HL-60 (cell line): ENCODE data around the gene BAZ1A.

ENCODE experiments used
- DNase-seq, 2 experiments: peaks; one replicate each; pipeline ENCODE4 v3.0.0-alpha.2; 2010 to 2020; ENCODE audit warnings: low read depth in 1 of 2, low spot score in 1 of 2
- H3K27ac ChIP-seq: fragments of 250-450 bp; sonication (Bioruptor Pico); replicated peaks from 2 replicates; pipeline ENCODE4 v1.5.1; 2020; ENCODE audit warnings: mild to moderate bottlenecking, moderate library complexity
- H3K27me3 ChIP-seq: fragments of 250-450 bp; sonication (Bioruptor Pico); 2 replicates; pipeline ENCODE4 v1.5.1; 2021; ENCODE audit warnings: mild to moderate bottlenecking, moderate library complexity; ENCODE audit not compliant: insufficient read depth, poor library complexity, severe bottlenecking
- H3K4me3 ChIP-seq: replicated peaks from 2 replicates; pipeline ENCODE4 v1.5.1; 2011; ENCODE audit warnings: mild to moderate bottlenecking, control low read depth, low read length; ENCODE audit not compliant: insufficient read depth
- GABPA ChIP-seq: IDR thresholded peaks from 2 replicates; pipeline ENCODE4 v1.6.1; 2012; ENCODE audit warnings: low read depth
- POLR2AphosphoS5 ChIP-seq: IDR thresholded peaks from 2 replicates; pipeline ENCODE4 v1.6.1; 2012; ENCODE audit warnings: low read depth
- SPI1 ChIP-seq: IDR thresholded peaks from 2 replicates; pipeline ENCODE4 v1.6.1; 2012; ENCODE audit warnings: low read depth, mild to moderate bottlenecking, borderline replicate concordance
- TF ChIP-seq, protein P1 (sequence below): IDR thresholded peaks from one replicate; pipeline ENCODE4 v1.5.1; 2011; ENCODE audit warnings: low read length, control low read depth, inconsistent platforms; ENCODE audit not compliant: insufficient read depth
- TF ChIP-seq, protein P2 (sequence below): IDR thresholded peaks from 2 replicates; pipeline ENCODE4 v1.6.1; 2012; ENCODE audit warnings: low read depth; ENCODE audit not compliant: insufficient replicate concordance

BAZ1A gene

DNA sequence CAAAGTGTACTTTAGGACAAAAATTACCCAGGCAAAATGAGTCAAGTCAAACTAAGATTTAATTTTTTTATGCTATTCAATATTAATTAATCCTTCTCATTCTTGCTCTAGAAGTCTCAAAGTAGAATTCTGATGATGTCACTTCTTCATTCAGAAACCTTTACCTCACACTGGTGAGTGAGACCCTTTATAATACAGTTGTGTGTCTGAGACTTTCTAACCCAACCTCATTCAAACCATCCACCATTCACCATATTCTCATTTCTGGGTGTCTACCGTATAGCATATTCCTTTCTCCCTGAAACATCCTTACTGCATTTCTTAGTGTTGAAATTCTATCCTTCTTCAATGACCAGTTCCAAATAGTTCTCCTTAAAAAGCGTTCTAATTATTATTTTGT lies 119.9 kb downstream of the BAZ1A start:
- Histone ChIP-seq H3K27me3 (no peaks in the 10 kb centered on the region), H3K4me3 (no peak overlapping the region), H3K27ac (no peak overlapping the region)
- TF ChIP-seq, protein P1, sequence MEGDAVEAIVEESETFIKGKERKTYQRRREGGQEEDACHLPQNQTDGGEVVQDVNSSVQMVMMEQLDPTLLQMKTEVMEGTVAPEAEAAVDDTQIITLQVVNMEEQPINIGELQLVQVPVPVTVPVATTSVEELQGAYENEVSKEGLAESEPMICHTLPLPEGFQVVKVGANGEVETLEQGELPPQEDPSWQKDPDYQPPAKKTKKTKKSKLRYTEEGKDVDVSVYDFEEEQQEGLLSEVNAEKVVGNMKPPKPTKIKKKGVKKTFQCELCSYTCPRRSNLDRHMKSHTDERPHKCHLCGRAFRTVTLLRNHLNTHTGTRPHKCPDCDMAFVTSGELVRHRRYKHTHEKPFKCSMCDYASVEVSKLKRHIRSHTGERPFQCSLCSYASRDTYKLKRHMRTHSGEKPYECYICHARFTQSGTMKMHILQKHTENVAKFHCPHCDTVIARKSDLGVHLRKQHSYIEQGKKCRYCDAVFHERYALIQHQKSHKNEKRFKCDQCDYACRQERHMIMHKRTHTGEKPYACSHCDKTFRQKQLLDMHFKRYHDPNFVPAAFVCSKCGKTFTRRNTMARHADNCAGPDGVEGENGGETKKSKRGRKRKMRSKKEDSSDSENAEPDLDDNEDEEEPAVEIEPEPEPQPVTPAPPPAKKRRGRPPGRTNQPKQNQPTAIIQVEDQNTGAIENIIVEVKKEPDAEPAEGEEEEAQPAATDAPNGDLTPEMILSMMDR: no peak
- TF ChIP-seq GABPA (no peak), POLR2AphosphoS5 (no peak), SPI1 (no peak)
- TF ChIP-seq, protein P2, sequence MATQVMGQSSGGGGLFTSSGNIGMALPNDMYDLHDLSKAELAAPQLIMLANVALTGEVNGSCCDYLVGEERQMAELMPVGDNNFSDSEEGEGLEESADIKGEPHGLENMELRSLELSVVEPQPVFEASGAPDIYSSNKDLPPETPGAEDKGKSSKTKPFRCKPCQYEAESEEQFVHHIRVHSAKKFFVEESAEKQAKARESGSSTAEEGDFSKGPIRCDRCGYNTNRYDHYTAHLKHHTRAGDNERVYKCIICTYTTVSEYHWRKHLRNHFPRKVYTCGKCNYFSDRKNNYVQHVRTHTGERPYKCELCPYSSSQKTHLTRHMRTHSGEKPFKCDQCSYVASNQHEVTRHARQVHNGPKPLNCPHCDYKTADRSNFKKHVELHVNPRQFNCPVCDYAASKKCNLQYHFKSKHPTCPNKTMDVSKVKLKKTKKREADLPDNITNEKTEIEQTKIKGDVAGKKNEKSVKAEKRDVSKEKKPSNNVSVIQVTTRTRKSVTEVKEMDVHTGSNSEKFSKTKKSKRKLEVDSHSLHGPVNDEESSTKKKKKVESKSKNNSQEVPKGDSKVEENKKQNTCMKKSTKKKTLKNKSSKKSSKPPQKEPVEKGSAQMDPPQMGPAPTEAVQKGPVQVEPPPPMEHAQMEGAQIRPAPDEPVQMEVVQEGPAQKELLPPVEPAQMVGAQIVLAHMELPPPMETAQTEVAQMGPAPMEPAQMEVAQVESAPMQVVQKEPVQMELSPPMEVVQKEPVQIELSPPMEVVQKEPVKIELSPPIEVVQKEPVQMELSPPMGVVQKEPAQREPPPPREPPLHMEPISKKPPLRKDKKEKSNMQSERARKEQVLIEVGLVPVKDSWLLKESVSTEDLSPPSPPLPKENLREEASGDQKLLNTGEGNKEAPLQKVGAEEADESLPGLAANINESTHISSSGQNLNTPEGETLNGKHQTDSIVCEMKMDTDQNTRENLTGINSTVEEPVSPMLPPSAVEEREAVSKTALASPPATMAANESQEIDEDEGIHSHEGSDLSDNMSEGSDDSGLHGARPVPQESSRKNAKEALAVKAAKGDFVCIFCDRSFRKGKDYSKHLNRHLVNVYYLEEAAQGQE: no peak
- no peak for DNase-seq

DNA sequence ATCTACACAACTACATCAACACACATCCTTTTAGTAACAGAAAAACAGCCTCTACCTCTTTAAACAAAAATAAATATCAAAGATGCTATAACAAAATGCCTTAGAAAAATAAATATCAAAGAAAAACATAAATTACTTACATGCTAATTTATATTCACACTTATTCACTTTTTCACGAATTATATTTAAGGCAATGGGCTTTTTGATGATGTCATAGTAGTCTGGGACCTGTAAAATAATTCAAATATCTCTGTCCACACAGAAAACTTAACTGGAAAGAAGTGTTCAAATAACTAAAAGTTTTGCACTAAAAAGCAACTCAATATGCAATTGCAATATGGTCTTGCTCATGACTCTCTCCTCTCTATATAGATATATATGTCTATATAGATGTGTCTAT lies 120.5 kb downstream of the BAZ1A start:
- no peak for TF ChIP-seq POLR2AphosphoS5
- no peak for TF ChIP-seq GABPA
- TF ChIP-seq, protein P2: no peak
- TF ChIP-seq, protein P1: no peak
- TF ChIP-seq SPI1: no peak
- Histone ChIP-seq H3K4me3 (no peak overlapping the region), H3K27ac (no peak overlapping the region), H3K27me3 (no peaks in the 10 kb centered on the region)
- no peak for DNase-seq

DNA sequence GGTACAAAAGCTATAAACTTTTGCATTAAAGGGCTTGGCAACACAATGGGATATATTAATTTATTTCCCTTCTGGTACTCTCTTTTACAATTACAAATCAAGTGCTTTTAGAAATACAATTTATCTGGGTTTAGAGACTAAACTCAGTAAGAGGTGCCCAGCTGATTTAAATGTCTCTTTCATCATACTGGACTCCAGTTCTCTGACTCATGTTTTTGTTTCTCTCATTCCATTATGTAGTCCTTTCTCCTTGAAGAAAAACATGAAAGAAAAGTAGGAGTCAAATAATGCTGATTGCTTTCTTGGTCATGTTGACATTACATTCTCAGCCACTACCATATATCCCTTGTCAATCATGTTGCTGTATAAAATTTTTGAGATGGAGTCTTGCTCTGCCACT lies 124.5 kb downstream of the BAZ1A start:
- TF ChIP-seq, protein P2: no peak
- TF ChIP-seq GABPA (no peak), SPI1 (no peak), POLR2AphosphoS5 (no peak)
- TF ChIP-seq, protein P1: no peak
- Histone ChIP-seq H3K4me3 (no peak overlapping the region), H3K27me3 (no peaks in the 10 kb centered on the region), H3K27ac (no peak overlapping the region)
- DNase-seq: no peak
